WTC11 (cell line): Measurements from ENCODE around the gene FAM78B. TPM values are rescaled to one million over a fixed set of nuclear protein-coding genes. Genes with fewer than 3 reads are reported as not detected.

Experiments
- ATAC-seq: fragments of 200-7000 bp; cut with Tn5 transposase; 2 replicates; pipeline ENCODE4 v1.10.0; 2021; ENCODE audit warnings: mild to moderate bottlenecking, moderate library complexity
- CTCF ChIA-PET: fragments of 300-600 bp; sonication (Branson Sonifier 250); formaldehyde crosslinking; loops from one replicate; lab custom pipeline; 2021; ENCODE audit warnings: antibody characterized with exemption; lab: Charles Lee
- POLR2A ChIA-PET: fragments of 350-600 bp; sonication (Branson Sonifier 250); formaldehyde crosslinking; loops from one replicate; lab custom pipeline; 2021; ENCODE audit warnings: antibody characterized with exemption; lab: Charles Lee
- DNase-seq: peaks from one replicate; pipeline ENCODE4 v3.0.0; 2021; ENCODE audit warnings: low spot score
- H3K27ac Mint-ChIP-seq: 2 replicates; pipeline ENCODE4 v1.8.0; 2021; ENCODE audit warnings: mixed read lengths
- H3K27me3 Mint-ChIP-seq: 2 replicates; pipeline ENCODE4 v1.8.0; 2021; ENCODE audit warnings: low read depth, mild to moderate bottlenecking, moderate library complexity, mixed read lengths
- H3K36me3 Mint-ChIP-seq: 2 replicates; pipeline ENCODE4 v1.8.0; 2021; ENCODE audit warnings: mixed read lengths
- H3K4me1 Mint-ChIP-seq: 2 replicates; pipeline ENCODE4 v1.8.0; 2022; ENCODE audit warnings: mixed read lengths
- H3K4me3 Mint-ChIP-seq: 2 replicates; pipeline ENCODE4 v1.8.0; 2021; ENCODE audit warnings: mild to moderate bottlenecking, moderate library complexity, mixed read lengths
- H3K9me3 Mint-ChIP-seq: 2 replicates; pipeline ENCODE4 v1.8.0; 2021; ENCODE audit warnings: mixed read lengths
- ELF4 ChIP-seq: sonication (generic); formaldehyde crosslinking; IDR thresholded peaks from 2 replicates; pipeline ENCODE4 v1.8.1; 2022; ENCODE audit warnings: low read depth, mild to moderate bottlenecking, moderate library complexity, missing genetic modification reagents
- GABPB1 ChIP-seq: sonication (generic); formaldehyde crosslinking; IDR thresholded peaks from 2 replicates; pipeline ENCODE4 v1.8.1; 2023; ENCODE audit warnings: mild to moderate bottlenecking, missing genetic modification reagents
- GTF2I ChIP-seq: fragments of 250-450 bp; sonication (Bioruptor Pico); conservative IDR thresholded peaks from 2 replicates; pipeline ENCODE4 v1.4.0; 2021; ENCODE audit warnings: mild to moderate bottlenecking
- JAZF1 ChIP-seq: fragments of 250-450 bp; sonication (Bioruptor Pico); IDR thresholded peaks from 2 replicates; pipeline ENCODE4 v1.9.0; 2021; ENCODE audit warnings: moderate library complexity, mild to moderate bottlenecking, inconsistent platforms
- JUN ChIP-seq: sonication (generic); formaldehyde crosslinking; IDR thresholded peaks from 2 replicates; pipeline ENCODE4 v1.8.0; 2023; ENCODE audit warnings: mild to moderate bottlenecking, missing genetic modification reagents
- NFYB ChIP-seq: sonication (generic); formaldehyde crosslinking; conservative IDR thresholded peaks from 2 replicates; pipeline ENCODE4 v1.8.0; 2022; ENCODE audit warnings: low read depth, missing genetic modification reagents
- NR2C2 ChIP-seq: sonication (generic); formaldehyde crosslinking; IDR thresholded peaks from 2 replicates; pipeline ENCODE4 v1.8.0; 2022; ENCODE audit warnings: mild to moderate bottlenecking, missing genetic modification reagents
- NR3C1 ChIP-seq: sonication (generic); formaldehyde crosslinking; conservative IDR thresholded peaks from 2 replicates; pipeline ENCODE4 v1.8.1; 2023; ENCODE audit warnings: low read depth, mild to moderate bottlenecking, missing genetic modification reagents
- RELA ChIP-seq: sonication (generic); formaldehyde crosslinking; IDR thresholded peaks from 2 replicates; pipeline ENCODE4 v1.8.1; 2022; ENCODE audit warnings: missing genetic modification reagents, mild to moderate bottlenecking, borderline replicate concordance
- SMAD3 ChIP-seq: sonication (generic); formaldehyde crosslinking; IDR thresholded peaks from 2 replicates; pipeline ENCODE4 v1.8.0; 2022; ENCODE audit warnings: missing genetic modification reagents, mild to moderate bottlenecking, borderline replicate concordance
- SMAD4 ChIP-seq: sonication (generic); formaldehyde crosslinking; IDR thresholded peaks from 2 replicates; pipeline ENCODE4 v1.8.0; 2022; ENCODE audit warnings: mild to moderate bottlenecking, missing genetic modification reagents
- SOX15 ChIP-seq: fragments of 250-450 bp; sonication (Bioruptor Pico); IDR thresholded peaks from 2 replicates; pipeline ENCODE4 v1.9.0; 2021; ENCODE audit warnings: mild to moderate bottlenecking
- TEAD1 ChIP-seq: sonication (generic); formaldehyde crosslinking; IDR thresholded peaks from 2 replicates; pipeline ENCODE4 v1.8.0; 2022; ENCODE audit warnings: mild to moderate bottlenecking, missing genetic modification reagents
- ZNF121 ChIP-seq: sonication (generic); formaldehyde crosslinking; IDR thresholded peaks from 2 replicates; pipeline ENCODE4 v1.8.0; 2023; ENCODE audit warnings: missing genetic modification reagents
- ZNF396 ChIP-seq: fragments of 250-450 bp; sonication (Bioruptor Pico); IDR thresholded peaks from 2 replicates; pipeline ENCODE4 v1.8.0; 2021; ENCODE audit warnings: mild to moderate bottlenecking, moderate library complexity, borderline replicate concordance
- total RNA-seq: library from RNA; stranded (reverse); gene quantifications from 3 replicates; pipeline ENCODE4 v1.2.3, GENCODE V29; 2021
- TF ChIP-seq, protein P1 (sequence below): sonication (generic); formaldehyde crosslinking; IDR thresholded peaks from 2 replicates; pipeline ENCODE4 v1.8.1; 2023; ENCODE audit warnings: mild to moderate bottlenecking, missing genetic modification reagents, moderate library complexity
- TF ChIP-seq, protein P2 (sequence below): sonication (generic); formaldehyde crosslinking; IDR thresholded peaks from 2 replicates; pipeline ENCODE4 v1.8.0; 2022; ENCODE audit warnings: mild to moderate bottlenecking, missing genetic modification reagents
- TF ChIP-seq, protein P3 (sequence below): fragments of 250-450 bp; sonication (Bioruptor Pico); IDR thresholded peaks from 2 replicates; pipeline ENCODE4 v1.9.0; 2021; ENCODE audit warnings: moderate library complexity, mild to moderate bottlenecking, inconsistent platforms, borderline replicate concordance
- TF ChIP-seq, protein P4 (sequence below): sonication (generic); formaldehyde crosslinking; IDR thresholded peaks from 2 replicates; pipeline ENCODE4 v1.8.0; 2023; ENCODE audit warnings: missing genetic modification reagents
- TF ChIP-seq, protein P5 (sequence below): sonication (generic); formaldehyde crosslinking; IDR thresholded peaks from 2 replicates; pipeline ENCODE4 v1.8.1; 2023; ENCODE audit warnings: mild to moderate bottlenecking, missing genetic modification reagents, moderate library complexity
- TF ChIP-seq, protein P6 (sequence below): sonication (generic); formaldehyde crosslinking; IDR thresholded peaks from 2 replicates; pipeline ENCODE4 v1.8.1; 2022; ENCODE audit warnings: mild to moderate bottlenecking, missing genetic modification reagents, moderate library complexity, borderline replicate concordance
- TF ChIP-seq, protein P7 (sequence below): sonication (generic); formaldehyde crosslinking; IDR thresholded peaks from 2 replicates; pipeline ENCODE4 v1.8.0; 2022; ENCODE audit warnings: mild to moderate bottlenecking, missing genetic modification reagents
- TF ChIP-seq, protein P8 (sequence below): sonication (generic); formaldehyde crosslinking; IDR thresholded peaks from 2 replicates; pipeline ENCODE4 v1.8.1; 2022; ENCODE audit warnings: missing genetic modification reagents, borderline replicate concordance

The FAM78B gene
- total RNA-seq, 1 experiment from 2014 or later, result 2.6 TPM

DNA sequence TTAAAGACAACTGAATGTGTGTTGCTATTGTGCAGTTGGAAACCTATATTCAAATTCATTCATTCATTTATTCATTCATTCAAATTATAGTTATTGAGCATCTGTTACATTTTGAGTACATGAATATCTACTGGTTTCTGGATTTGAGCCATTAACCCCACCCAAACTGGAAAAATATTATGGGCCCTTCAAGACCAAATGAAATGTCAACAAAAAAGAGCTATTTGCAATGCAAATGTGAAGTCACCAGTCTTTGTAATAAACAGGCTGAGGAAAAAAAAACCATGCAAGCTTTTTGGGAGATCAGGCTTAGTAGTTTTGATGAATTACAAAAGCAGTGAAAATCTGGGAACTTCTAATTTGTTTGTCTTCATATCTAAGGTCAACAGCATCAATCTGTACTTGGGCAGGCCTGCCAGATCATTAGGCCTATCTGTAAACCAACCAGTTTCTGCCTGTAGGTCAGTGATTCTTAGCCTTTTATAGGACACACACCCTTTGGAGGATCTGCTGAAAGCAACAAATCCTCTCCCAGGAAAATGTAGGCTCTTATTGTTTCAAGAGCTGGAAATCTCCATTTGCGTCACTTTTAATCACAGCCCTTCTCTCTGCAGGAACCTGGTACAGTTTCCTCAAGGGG lies 134.7 kb downstream of the FAM78B start:
- Mint-ChIP-seq H3K27me3 (no peaks in the 10 kb centered on the region), H3K4me1 (peaks cover 19% of the 10 kb centered on the region), H3K9me3 (no peaks in the 10 kb centered on the region)
- no peak for TF ChIP-seq RELA (CRISPR knock-in tag)
- TF ChIP-seq, protein P1, sequence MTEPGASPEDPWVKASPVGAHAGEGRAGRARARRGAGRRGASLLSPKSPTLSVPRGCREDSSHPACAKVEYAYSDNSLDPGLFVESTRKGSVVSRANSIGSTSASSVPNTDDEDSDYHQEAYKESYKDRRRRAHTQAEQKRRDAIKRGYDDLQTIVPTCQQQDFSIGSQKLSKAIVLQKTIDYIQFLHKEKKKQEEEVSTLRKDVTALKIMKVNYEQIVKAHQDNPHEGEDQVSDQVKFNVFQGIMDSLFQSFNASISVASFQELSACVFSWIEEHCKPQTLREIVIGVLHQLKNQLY, result no peak
- no peak for TF ChIP-seq JUN (CRISPR knock-in tag)
- TF ChIP-seq ELF4 (CRISPR knock-in tag), result no peak
- TF ChIP-seq, protein P2, sequence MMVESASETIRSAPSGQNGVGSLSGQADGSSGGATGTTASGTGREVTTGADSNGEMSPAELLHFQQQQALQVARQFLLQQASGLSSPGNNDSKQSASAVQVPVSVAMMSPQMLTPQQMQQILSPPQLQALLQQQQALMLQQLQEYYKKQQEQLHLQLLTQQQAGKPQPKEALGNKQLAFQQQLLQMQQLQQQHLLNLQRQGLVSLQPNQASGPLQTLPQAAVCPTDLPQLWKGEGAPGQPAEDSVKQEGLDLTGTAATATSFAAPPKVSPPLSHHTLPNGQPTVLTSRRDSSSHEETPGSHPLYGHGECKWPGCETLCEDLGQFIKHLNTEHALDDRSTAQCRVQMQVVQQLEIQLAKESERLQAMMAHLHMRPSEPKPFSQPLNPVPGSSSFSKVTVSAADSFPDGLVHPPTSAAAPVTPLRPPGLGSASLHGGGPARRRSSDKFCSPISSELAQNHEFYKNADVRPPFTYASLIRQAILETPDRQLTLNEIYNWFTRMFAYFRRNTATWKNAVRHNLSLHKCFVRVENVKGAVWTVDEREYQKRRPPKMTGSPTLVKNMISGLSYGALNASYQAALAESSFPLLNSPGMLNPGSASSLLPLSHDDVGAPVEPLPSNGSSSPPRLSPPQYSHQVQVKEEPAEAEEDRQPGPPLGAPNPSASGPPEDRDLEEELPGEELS (CRISPR knock-in tag), result no peak
- TF ChIP-seq GTF2I (CRISPR knock-in tag), result no peak
- no peak for TF ChIP-seq ZNF396 (CRISPR knock-in tag)
- TF ChIP-seq, protein P3, sequence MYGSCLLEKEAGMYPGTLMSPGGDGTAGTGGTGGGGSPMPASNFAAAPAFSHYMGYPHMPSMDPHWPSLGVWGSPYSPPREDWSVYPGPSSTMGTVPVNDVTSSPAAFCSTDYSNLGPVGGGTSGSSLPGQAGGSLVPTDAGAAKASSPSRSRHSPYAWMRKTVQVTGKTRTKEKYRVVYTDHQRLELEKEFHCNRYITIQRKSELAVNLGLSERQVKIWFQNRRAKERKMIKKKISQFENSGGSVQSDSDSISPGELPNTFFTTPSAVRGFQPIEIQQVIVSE, result no peak
- TF ChIP-seq, protein P4, sequence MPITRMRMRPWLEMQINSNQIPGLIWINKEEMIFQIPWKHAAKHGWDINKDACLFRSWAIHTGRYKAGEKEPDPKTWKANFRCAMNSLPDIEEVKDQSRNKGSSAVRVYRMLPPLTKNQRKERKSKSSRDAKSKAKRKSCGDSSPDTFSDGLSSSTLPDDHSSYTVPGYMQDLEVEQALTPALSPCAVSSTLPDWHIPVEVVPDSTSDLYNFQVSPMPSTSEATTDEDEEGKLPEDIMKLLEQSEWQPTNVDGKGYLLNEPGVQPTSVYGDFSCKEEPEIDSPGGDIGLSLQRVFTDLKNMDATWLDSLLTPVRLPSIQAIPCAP (CRISPR knock-in tag), result no peak
- TF ChIP-seq, protein P5, sequence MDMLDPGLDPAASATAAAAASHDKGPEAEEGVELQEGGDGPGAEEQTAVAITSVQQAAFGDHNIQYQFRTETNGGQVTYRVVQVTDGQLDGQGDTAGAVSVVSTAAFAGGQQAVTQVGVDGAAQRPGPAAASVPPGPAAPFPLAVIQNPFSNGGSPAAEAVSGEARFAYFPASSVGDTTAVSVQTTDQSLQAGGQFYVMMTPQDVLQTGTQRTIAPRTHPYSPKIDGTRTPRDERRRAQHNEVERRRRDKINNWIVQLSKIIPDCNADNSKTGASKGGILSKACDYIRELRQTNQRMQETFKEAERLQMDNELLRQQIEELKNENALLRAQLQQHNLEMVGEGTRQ (CRISPR knock-in tag), result no peak
- no peak for TF ChIP-seq NFYB (CRISPR knock-in tag)
- TF ChIP-seq, protein P6, sequence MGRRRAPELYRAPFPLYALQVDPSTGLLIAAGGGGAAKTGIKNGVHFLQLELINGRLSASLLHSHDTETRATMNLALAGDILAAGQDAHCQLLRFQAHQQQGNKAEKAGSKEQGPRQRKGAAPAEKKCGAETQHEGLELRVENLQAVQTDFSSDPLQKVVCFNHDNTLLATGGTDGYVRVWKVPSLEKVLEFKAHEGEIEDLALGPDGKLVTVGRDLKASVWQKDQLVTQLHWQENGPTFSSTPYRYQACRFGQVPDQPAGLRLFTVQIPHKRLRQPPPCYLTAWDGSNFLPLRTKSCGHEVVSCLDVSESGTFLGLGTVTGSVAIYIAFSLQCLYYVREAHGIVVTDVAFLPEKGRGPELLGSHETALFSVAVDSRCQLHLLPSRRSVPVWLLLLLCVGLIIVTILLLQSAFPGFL (CRISPR knock-in tag), result no peak
- no peak for TF ChIP-seq NR2C2
- no peak for TF ChIP-seq GABPB1 (CRISPR knock-in tag)
- no peak for TF ChIP-seq SMAD4 (CRISPR knock-in tag)
- TF ChIP-seq, all 79 proteins: peak for 0
- ATAC-seq (no peak), DNase-seq (no peak)
- Mint-ChIP-seq H3K36me3 (no peaks in the 10 kb centered on the region), H3K27ac (no peak overlapping the region), H3K4me3 (no peak overlapping the region)
- CTCF ChIA-PET, result interaction anchor here (0.6 kb wide), 1 partner anchor 171 kb away, joined by 3 read pairs; no protein-coding TSS in a partner anchor
- POLR2A ChIA-PET, result interaction anchor here (0.6 kb wide), 1 partner anchor 356 kb away, joined by 3 read pairs; no protein-coding TSS in a partner anchor

DNA sequence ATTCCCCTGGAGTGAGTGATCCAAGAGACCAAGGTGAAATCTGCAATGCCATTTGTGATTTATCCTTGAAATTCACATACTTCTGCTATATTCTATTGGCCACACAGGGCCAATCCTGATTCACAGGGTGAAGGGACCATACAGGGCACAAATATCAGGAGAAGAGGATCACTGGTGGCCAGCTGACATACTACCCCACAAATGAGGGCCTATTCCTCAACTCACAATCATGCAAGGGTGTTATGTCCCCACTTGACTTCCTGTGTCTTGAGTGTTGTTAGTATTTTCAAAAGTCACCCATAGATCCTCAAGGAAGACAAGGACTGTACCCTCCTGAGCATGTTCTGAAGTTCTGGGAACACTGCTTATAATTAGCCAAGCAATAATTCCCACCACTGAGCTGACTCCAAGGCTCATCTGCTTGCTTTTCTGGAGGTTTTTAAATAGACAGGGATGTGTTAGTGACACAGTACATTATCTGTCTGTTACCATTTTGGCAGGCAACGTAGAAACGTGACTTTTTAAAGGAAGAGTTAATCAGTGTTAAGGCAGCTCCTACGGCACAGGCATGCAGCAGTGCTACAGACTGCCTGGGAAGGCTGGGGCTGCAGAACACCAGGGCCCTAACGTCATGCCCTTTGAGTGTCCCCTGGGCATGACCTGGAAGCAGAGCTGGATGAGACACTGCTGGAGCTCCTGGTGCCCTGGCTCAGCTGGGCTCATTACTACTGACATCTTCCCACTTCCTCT lies 137.4 kb downstream of the FAM78B start:
- peaks cover 14% of the 10 kb centered on the region for H3K4me1 Mint-ChIP-seq
- no peak overlapping the region for H3K27ac Mint-ChIP-seq
- H3K36me3 Mint-ChIP-seq, result no peaks in the 10 kb centered on the region
- no peaks in the 10 kb centered on the region for H3K27me3 Mint-ChIP-seq
- H3K9me3 Mint-ChIP-seq, result no peaks in the 10 kb centered on the region
- ATAC-seq (no peak), DNase-seq (no peak)
- no peak overlapping the region for H3K4me3 Mint-ChIP-seq
- ChIA-PET POLR2A (no interaction called here), CTCF (interaction anchor here (1.0 kb wide), 1 partner anchor 105 kb away, joined by 3 read pairs; no protein-coding TSS in a partner anchor)
- no peak for TF ChIP-seq TEAD1 (CRISPR knock-in tag)
- TF ChIP-seq, protein P7, sequence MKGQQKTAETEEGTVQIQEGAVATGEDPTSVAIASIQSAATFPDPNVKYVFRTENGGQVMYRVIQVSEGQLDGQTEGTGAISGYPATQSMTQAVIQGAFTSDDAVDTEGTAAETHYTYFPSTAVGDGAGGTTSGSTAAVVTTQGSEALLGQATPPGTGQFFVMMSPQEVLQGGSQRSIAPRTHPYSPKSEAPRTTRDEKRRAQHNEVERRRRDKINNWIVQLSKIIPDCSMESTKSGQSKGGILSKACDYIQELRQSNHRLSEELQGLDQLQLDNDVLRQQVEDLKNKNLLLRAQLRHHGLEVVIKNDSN (CRISPR knock-in tag), result no peak
- no peak for TF ChIP-seq SMAD4 (CRISPR knock-in tag)
- TF ChIP-seq SMAD3, result no peak
- TF ChIP-seq SOX15 (CRISPR knock-in tag), result no peak
- TF ChIP-seq JAZF1, result no peak
- TF ChIP-seq, protein P1, result no peak
- TF ChIP-seq, protein P8, sequence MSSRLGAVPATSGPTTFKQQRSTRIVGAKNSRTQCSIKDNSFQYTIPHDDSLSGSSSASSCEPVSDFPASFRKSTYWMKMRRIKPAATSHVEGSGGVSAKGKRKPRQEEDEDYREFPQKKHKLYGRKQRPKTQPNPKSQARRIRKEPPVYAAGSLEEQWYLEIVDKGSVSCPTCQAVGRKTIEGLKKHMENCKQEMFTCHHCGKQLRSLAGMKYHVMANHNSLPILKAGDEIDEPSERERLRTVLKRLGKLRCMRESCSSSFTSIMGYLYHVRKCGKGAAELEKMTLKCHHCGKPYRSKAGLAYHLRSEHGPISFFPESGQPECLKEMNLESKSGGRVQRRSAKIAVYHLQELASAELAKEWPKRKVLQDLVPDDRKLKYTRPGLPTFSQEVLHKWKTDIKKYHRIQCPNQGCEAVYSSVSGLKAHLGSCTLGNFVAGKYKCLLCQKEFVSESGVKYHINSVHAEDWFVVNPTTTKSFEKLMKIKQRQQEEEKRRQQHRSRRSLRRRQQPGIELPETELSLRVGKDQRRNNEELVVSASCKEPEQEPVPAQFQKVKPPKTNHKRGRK (CRISPR knock-in tag), result no peak
- no peak for TF ChIP-seq NR3C1 (CRISPR knock-in tag)
- no peak for TF ChIP-seq ZNF121 (CRISPR knock-in tag)
